Measurements from ENCODE around the gene PCDHGB3. TPM values are rescaled to one million over a fixed set of nuclear protein-coding genes. Genes with fewer than 3 reads are reported as not detected.
A peak's percentile ranks its signal among the peaks of the same experiment; 100 is the strongest.

PCDHGB3 gene
- total RNA-seq, 1 experiment from 2014 or later = 1.2 TPM

GRCh38 chr5:141419074-141419880 lies 49.2 kb downstream of the PCDHGB3 start:
- no peak for TF ChIP-seq CTCF (IDR thresholded peaks at IDR 0.05; ENCODE audit: unreplicated experiment)
- intact Hi-C loops (cut with micrococcal nuclease; ENCODE audit: unreplicated experiment) = no loop called here
- CTCF ChIA-PET = interaction anchor here (0.7 kb wide), 1 partner anchor 72 kb away, joined by 3 read pairs; no protein-coding TSS in a partner anchor
- Mint-ChIP-seq H3K27me3 (ENCODE audit: unreplicated experiment) (no peaks in the 10 kb centered on the region), H3K4me1 (ENCODE audit: low read depth, unreplicated experiment) (peaks cover 7% of the 10 kb centered on the region), H3K27ac (ENCODE audit: unreplicated experiment) (no peak overlapping the region), H3K4me3 (ENCODE audit: low read depth, unreplicated experiment) (peak overlapping the region; percentile 69), H3K9me3 (ENCODE audit: low read depth, unreplicated experiment) (peaks cover 17% of the 10 kb centered on the region), H3K36me3 (ENCODE audit: insufficient read depth, unreplicated experiment) (peaks cover 33% of the 10 kb centered on the region)
- BruUV-seq (replicated peaks) = no TSS peak
- DNase-seq = no peak

GRCh38 chr5:141420855-141421488 lies 50.9 kb downstream of the PCDHGB3 start, which contains the start of gene PCDHGA11:
Gene PCDHGA11 (plus strand): TSS chr5:141421051. CDS start chr5:141421228, 177 bp downstream.
- Mint-ChIP-seq H3K27me3 (ENCODE audit: unreplicated experiment) (no peaks in the 10 kb centered on the region), H3K27ac (ENCODE audit: unreplicated experiment) (no peak within 1 kb of the TSS), H3K9me3 (ENCODE audit: low read depth, unreplicated experiment) (peaks cover 20% of the 10 kb centered on the region), H3K4me3 (ENCODE audit: low read depth, unreplicated experiment) (no peak within 1 kb of the TSS), H3K4me1 (ENCODE audit: low read depth, unreplicated experiment) (peaks cover 7% of the 10 kb centered on the region), H3K36me3 (ENCODE audit: insufficient read depth, unreplicated experiment) (peaks cover 30% of the 10 kb centered on the region)
- DNase-seq = no peak
- TF ChIP-seq CTCF (IDR thresholded peaks at IDR 0.05; ENCODE audit: unreplicated experiment) = no peak
- CTCF ChIA-PET = no interaction called here
- intact Hi-C loops (cut with micrococcal nuclease; ENCODE audit: unreplicated experiment) = no loop called here
- no TSS peak for BruUV-seq (replicated peaks)

GRCh38 chr5:141421489-141421855 lies 51.4 kb downstream of the PCDHGB3 start:
- H3K4me1 Mint-ChIP-seq (ENCODE audit: low read depth, unreplicated experiment) = peaks cover 7% of the 10 kb centered on the region
- no TSS peak for BruUV-seq (replicated peaks)
- intact Hi-C loops (cut with micrococcal nuclease; ENCODE audit: unreplicated experiment) = no loop called here
- no peaks in the 10 kb centered on the region for H3K27me3 Mint-ChIP-seq (ENCODE audit: unreplicated experiment)
- H3K9me3 Mint-ChIP-seq (ENCODE audit: low read depth, unreplicated experiment) = peaks cover 20% of the 10 kb centered on the region
- TF ChIP-seq CTCF (IDR thresholded peaks at IDR 0.05; ENCODE audit: unreplicated experiment) = no peak
- DNase-seq = no peak
- H3K27ac Mint-ChIP-seq (ENCODE audit: unreplicated experiment) = no peak overlapping the region
- peaks cover 30% of the 10 kb centered on the region for H3K36me3 Mint-ChIP-seq (ENCODE audit: insufficient read depth, unreplicated experiment)
- H3K4me3 Mint-ChIP-seq (ENCODE audit: low read depth, unreplicated experiment) = no peak overlapping the region
- CTCF ChIA-PET = no interaction called here

Other genes starting within 250 kb of the PCDHGB3 start
- gene PCDHB4, start 248.4 kb upstream of the PCDHGB3 start, total RNA-seq (2022) = not detected in 2 replicates
- gene PCDHB5, start 235.0 kb upstream of the PCDHGB3 start, total RNA-seq (2022) = not detected in 2 replicates
- gene PCDHB6, start 220.2 kb upstream of the PCDHGB3 start, total RNA-seq (2022) = not detected in 2 replicates
- 0.26 and 0.37 TPM in 2 replicates for gene PCDHB7, start 197.6 kb upstream of the PCDHGB3 start, total RNA-seq (2022)
- 0.21 and 0.61 TPM in 2 replicates for gene PCDHB8, start 192.5 kb upstream of the PCDHGB3 start, total RNA-seq (2022)
- 0.35 and 0.66 TPM in 2 replicates for gene PCDHB16, start 187.9 kb upstream of the PCDHGB3 start, total RNA-seq (2022)
- 2.4 and 3.5 TPM in 2 replicates for gene PCDHB9, start 183.1 kb upstream of the PCDHGB3 start, total RNA-seq (2022)
- gene PCDHB10, start 177.9 kb upstream of the PCDHGB3 start, total RNA-seq (2022) = 1.0 and 1.2 TPM in 2 replicates
- gene PCDHB11, start 170.6 kb upstream of the PCDHGB3 start, total RNA-seq (2022) = 0.83 and 0.85 TPM in 2 replicates
- 1.3 and 1.6 TPM in 2 replicates for gene PCDHB12, start 161.5 kb upstream of the PCDHGB3 start, total RNA-seq (2022)
- gene PCDHB13, start 156.3 kb upstream of the PCDHGB3 start, total RNA-seq (2022) = 0.86 and 1.1 TPM in 2 replicates
- gene PCDHB14, start 146.9 kb upstream of the PCDHGB3 start, total RNA-seq (2022) = 5.7 and 6.3 TPM in 2 replicates
- gene PCDHB15, start 124.8 kb upstream of the PCDHGB3 start, total RNA-seq (2022) = 1.1 and 1.4 TPM in 2 replicates
- 0.26 and 0.27 TPM in 2 replicates for gene SLC25A2, start 66.2 kb upstream of the PCDHGB3 start, total RNA-seq (2022)
- 73.2 and 79.6 TPM in 2 replicates for gene TAF7, start 49.5 kb upstream of the PCDHGB3 start, total RNA-seq (2022)
- gene PCDHGA1, start 39.7 kb upstream of the PCDHGB3 start, total RNA-seq (2022) = 0.29 TPM in 1 of 2 replicates, not detected in the other
- not detected in 2 replicates for gene PCDHGA2, start 31.5 kb upstream of the PCDHGB3 start, total RNA-seq (2022)
- not detected in 2 replicates for gene PCDHGA3, start 26.4 kb upstream of the PCDHGB3 start, total RNA-seq (2022)
- gene PCDHGB1, start 20.1 kb upstream of the PCDHGB3 start, total RNA-seq (2022) = 0.19 and 0.20 TPM in 2 replicates
- 0.07 TPM in 2 replicates for gene PCDHGA4, start 15.2 kb upstream of the PCDHGB3 start, total RNA-seq (2022)
- 0.34 and 0.38 TPM in 2 replicates for gene PCDHGB2, start 10.2 kb upstream of the PCDHGB3 start, total RNA-seq (2022)
- 0.10 and 0.12 TPM in 2 replicates for gene PCDHGA5, start 6.1 kb upstream of the PCDHGB3 start, total RNA-seq (2022)
- gene PCDHGA6, start 3.6 kb downstream of the PCDHGB3 start, total RNA-seq (2022) = 0.71 and 0.80 TPM in 2 replicates
- 0.73 and 0.90 TPM in 2 replicates for gene PCDHGA7, start 12.5 kb downstream of the PCDHGB3 start, total RNA-seq (2022)
- 7.0 and 8.2 TPM in 2 replicates for gene PCDHGB4, start 17.5 kb downstream of the PCDHGB3 start, total RNA-seq (2022)
- gene PCDHGA8, start 22.4 kb downstream of the PCDHGB3 start, total RNA-seq (2022) = 0.95 and 1.1 TPM in 2 replicates
- gene PCDHGB5, start 27.7 kb downstream of the PCDHGB3 start, total RNA-seq (2022) = 9.1 and 12.4 TPM in 2 replicates
- 16.0 and 18.1 TPM in 2 replicates for gene PCDHGA9, start 32.5 kb downstream of the PCDHGB3 start, total RNA-seq (2022)
- 9.6 and 13.4 TPM in 2 replicates for gene PCDHGB6, start 37.8 kb downstream of the PCDHGB3 start, total RNA-seq (2022)
- 2.6 and 3.7 TPM in 2 replicates for gene PCDHGA10, start 42.7 kb downstream of the PCDHGB3 start, total RNA-seq (2022)
- 9.8 and 13.6 TPM in 2 replicates for gene PCDHGB7, start 47.4 kb downstream of the PCDHGB3 start, total RNA-seq (2022)
- 2.3 and 2.8 TPM in 2 replicates for gene PCDHGA11, start 50.8 kb downstream of the PCDHGB3 start, total RNA-seq (2022)
- gene PCDHGA12, start 60.3 kb downstream of the PCDHGB3 start, total RNA-seq (2022) = 2.1 and 2.9 TPM in 2 replicates
- gene PCDHGC3, start 105.7 kb downstream of the PCDHGB3 start, total RNA-seq (2022) = 49.4 and 73.0 TPM in 2 replicates
- 1.2 and 2.2 TPM in 2 replicates for gene PCDHGC4, start 114.8 kb downstream of the PCDHGB3 start, total RNA-seq (2022)
- 1.5 and 2.1 TPM in 2 replicates for gene PCDHGC5, start 118.8 kb downstream of the PCDHGB3 start, total RNA-seq (2022)
- gene DIAPH1, start 248.8 kb downstream of the PCDHGB3 start, total RNA-seq (2022) = 176 and 219 TPM in 2 replicates

Data from Calu3 (cell line).